Measurements from ENCODE around the gene FAF1. TPM values are rescaled to one million over a fixed set of nuclear protein-coding genes. Genes with fewer than 3 reads are reported as not detected.
"Not testable (repeated sequence)": the region's sequence is repeated elsewhere in the genome, so short reads cannot be mapped to it uniquely, and the experiment has no call there.

The FAF1 gene
- total RNA-seq, 4 donors from 2014 or later: 36.9 to 77.6 (median 48.3) TPM

GRCh38 chr1:50548243-50548642 lies 411.8 kb downstream of the FAF1 start:
- TF ChIP-seq POLR2A (IDR thresholded peaks at IDR 0.05): no peak
- TF ChIP-seq CTCF (IDR thresholded peaks at IDR 0.05): no peak
- Histone ChIP-seq H3K27ac (no peak overlapping the region), H3K36me3 (no peaks in the 10 kb centered on the region), H3K4me1 (no peaks in the 10 kb centered on the region), H3K27me3 (no peaks in the 10 kb centered on the region), H3K9me3 (no peaks in the 10 kb centered on the region), H3K4me3 (no peak overlapping the region)
- no peak for DNase-seq

GRCh38 chr1:50542362-50542761 lies 417.7 kb downstream of the FAF1 start:
- TF ChIP-seq POLR2A (IDR thresholded peaks at IDR 0.05) (no peak), CTCF (IDR thresholded peaks at IDR 0.05) (no peak)
- Histone ChIP-seq H3K4me1 (no peaks in the 10 kb centered on the region), H3K27me3 (no peaks in the 10 kb centered on the region), H3K36me3 (no peaks in the 10 kb centered on the region), H3K27ac (no peak overlapping the region), H3K9me3 (no peaks in the 10 kb centered on the region), H3K4me3 (no peak overlapping the region)
- DNase-seq: no peak

DNA sequence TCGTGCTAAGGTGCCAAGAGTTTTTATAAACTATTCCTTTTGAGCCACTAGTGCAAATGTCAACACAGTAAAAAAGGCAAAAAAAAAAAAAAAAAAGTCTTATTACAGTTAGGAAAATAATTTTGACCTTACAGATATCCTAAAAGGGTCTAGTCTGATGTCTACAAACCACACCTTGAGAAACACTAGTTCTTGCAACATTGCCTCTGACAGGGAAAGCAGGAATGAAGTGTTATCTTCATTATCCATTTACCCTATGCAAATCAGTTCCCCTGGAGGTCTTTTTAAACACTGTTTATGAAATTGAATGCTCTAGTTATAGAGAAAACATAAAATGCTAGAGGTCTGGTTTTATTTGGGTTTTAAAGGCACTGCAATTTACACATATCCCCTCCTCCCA lies 421.6 kb downstream of the FAF1 start:
- Histone ChIP-seq H3K4me1 (no peaks in the 10 kb centered on the region), H3K36me3 (peaks cover 0 to 5% (median 0%) of the 10 kb centered on the region in 3 donors), H3K27ac (no peak overlapping the region), H3K9me3 (no peaks in the 10 kb centered on the region), H3K27me3 (no peaks in the 10 kb centered on the region), H3K4me3 (no peak overlapping the region)
- TF ChIP-seq POLR2A (IDR thresholded peaks at IDR 0.05): no peak
- no peak for TF ChIP-seq CTCF (IDR thresholded peaks at IDR 0.05)
- no peak for DNase-seq

DNA sequence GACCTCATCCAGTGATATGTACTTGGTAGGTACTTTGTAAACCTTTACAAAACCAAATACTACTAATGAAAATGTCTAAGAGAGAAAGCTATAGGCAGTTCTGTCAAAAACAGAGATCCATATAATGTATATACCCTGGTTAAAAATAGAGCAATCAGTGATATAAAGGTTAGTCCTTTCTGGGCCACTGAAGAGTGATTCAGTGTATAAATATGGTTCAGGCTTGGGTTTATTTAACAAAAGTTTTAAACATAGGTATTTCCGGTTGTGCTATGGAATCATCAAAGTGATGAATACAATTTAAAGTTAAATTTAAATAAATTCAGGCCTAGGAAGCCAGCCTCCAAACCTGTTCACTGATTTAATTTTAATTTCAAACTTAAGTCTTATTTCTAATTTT lies 428.5 kb downstream of the FAF1 start:
- peaks cover 0 to 5% (median 3%) of the 10 kb centered on the region in 3 donors for H3K36me3 ChIP-seq
- H3K4me1 ChIP-seq: no peaks in the 10 kb centered on the region
- H3K9me3 ChIP-seq: no peaks in the 10 kb centered on the region
- no peak overlapping the region for H3K4me3 ChIP-seq
- DNase-seq: no peak
- no peak overlapping the region for H3K27ac ChIP-seq
- TF ChIP-seq POLR2A (IDR thresholded peaks at IDR 0.05) (no peak), CTCF (IDR thresholded peaks at IDR 0.05) (no peak)
- H3K27me3 ChIP-seq: no peaks in the 10 kb centered on the region

GRCh38 chr1:50531027-50531426 lies 429.0 kb downstream of the FAF1 start:
- Histone ChIP-seq H3K4me3 (no peak overlapping the region), H3K27me3 (no peaks in the 10 kb centered on the region), H3K9me3 (no peaks in the 10 kb centered on the region), H3K27ac (no peak overlapping the region), H3K4me1 (no peaks in the 10 kb centered on the region), H3K36me3 (peaks cover 0 to 5% (median 3%) of the 10 kb centered on the region in 3 donors)
- TF ChIP-seq POLR2A (IDR thresholded peaks at IDR 0.05): no peak
- DNase-seq: no peak

- Histone ChIP-seq H3K4me1 (no peaks in the 10 kb centered on the region), H3K27me3 (no peaks in the 10 kb centered on the region), H3K36me3 (peaks cover 0 to 5% (median 3%) of the 10 kb centered on the region in 3 donors), H3K9me3 (no peaks in the 10 kb centered on the region), H3K27ac (no peak overlapping the region), H3K4me3 (no peak overlapping the region)
- no peak for DNase-seq
- TF ChIP-seq CTCF (IDR thresholded peaks at IDR 0.05) (no peak), POLR2A (IDR thresholded peaks at IDR 0.05) (no peak)
Measured at GRCh38 chr1:50529510-50529909, 430.6 kb downstream of the FAF1 start.

DNA sequence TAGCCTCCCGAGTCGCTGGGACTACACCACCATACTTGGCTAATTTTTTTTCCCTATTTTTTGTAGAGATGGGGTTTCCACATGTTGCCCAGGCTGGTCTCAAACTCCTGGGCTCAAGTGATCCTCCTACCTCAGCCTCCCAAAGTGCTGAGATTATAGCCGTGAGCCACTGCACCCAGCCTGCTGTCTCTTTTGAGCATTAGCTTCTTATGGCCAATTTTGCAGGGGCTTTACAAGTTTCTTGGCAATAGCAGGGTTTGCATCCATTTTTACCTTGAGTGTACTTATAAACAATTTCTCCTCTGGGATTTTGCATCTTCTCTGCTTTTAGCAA lies 432.1 kb downstream of the FAF1 start:
- not testable (repeated sequence) for H3K9me3 ChIP-seq, DNase-seq, H3K4me3 ChIP-seq, H3K27ac ChIP-seq, H3K4me1 ChIP-seq, H3K27me3 ChIP-seq, H3K36me3 ChIP-seq
